ENCODE results near the gene IRGQ. TPM values are rescaled to one million over a fixed set of nuclear protein-coding genes. Genes with fewer than 3 reads are reported as not detected.

The IRGQ gene
- total RNA-seq, 1 experiment from 2014 or later, result 38.1 TPM

- POLR2A ChIA-PET, result interaction anchor here (0.6 kb wide), 1 partner anchor 108 kb away, joined by 3 read pairs; no protein-coding TSS in a partner anchor
- TF ChIP-seq CDX4 (CRISPR knock-in tag; IDR thresholded peaks at IDR 0.05; ENCODE audit: borderline replicate concordance) (no peak), ZNF138 (CRISPR knock-in tag; conservative IDR thresholded peaks at IDR 0.05) (no peak), ATF2 (CRISPR knock-in tag; IDR thresholded peaks at IDR 0.05; ENCODE audit: borderline replicate concordance, low read depth) (no peak), STAT6 (CRISPR knock-in tag; conservative IDR thresholded peaks at IDR 0.05; ENCODE audit: low read depth) (no peak)
- H3K27ac Mint-ChIP-seq, result no peak overlapping the region
- DNase-seq (ENCODE audit: low spot score), result no peak
- H3K9me3 Mint-ChIP-seq, result no peaks in the 10 kb centered on the region
- H3K4me1 Mint-ChIP-seq, result peaks cover 15% of the 10 kb centered on the region
- H3K4me3 Mint-ChIP-seq, result no peak overlapping the region
- H3K27me3 Mint-ChIP-seq (ENCODE audit: low read depth), result peaks cover 43% of the 10 kb centered on the region
- H3K36me3 Mint-ChIP-seq, result no peaks in the 10 kb centered on the region
- ATAC-seq, result no peak
- CTCF ChIA-PET, result interaction anchor here (0.7 to 3.6 kb wide), 13 partner anchors 9 to 1156 kb away, joined by 3 to 18 read pairs (median 5); partner anchors contain the start of genes IRGQ, ZNF575 and ZNF576
Measured at GRCh38 chr19:43626838-43627237, 30.9 kb upstream of the IRGQ start.

- ATAC-seq, result peak; percentile 66
- Mint-ChIP-seq H3K27me3 (ENCODE audit: low read depth) (peaks cover 39% of the 10 kb centered on the region), H3K27ac (no peak overlapping the region), H3K36me3 (no peaks in the 10 kb centered on the region), H3K4me1 (peaks cover 17% of the 10 kb centered on the region), H3K4me3 (no peak overlapping the region), H3K9me3 (no peaks in the 10 kb centered on the region)
- CTCF ChIA-PET, result interaction anchor here (0.6 to 3.6 kb wide), 14 partner anchors 10 to 148 kb away, joined by 3 to 18 read pairs (median 4); partner anchors contain the start of genes IRGQ, ZNF575 and ZNF576
- POLR2A ChIA-PET, result interaction anchor here (0.6 kb wide), 1 partner anchor 107 kb away, joined by 3 read pairs; no protein-coding TSS in a partner anchor
- TF ChIP-seq JUN (CRISPR knock-in tag; IDR thresholded peaks at IDR 0.05) (no peak), ZSCAN18 (CRISPR knock-in tag; IDR thresholded peaks at IDR 0.05) (no peak), IRF2 (CRISPR knock-in tag; IDR thresholded peaks at IDR 0.05; ENCODE audit: borderline replicate concordance, low read depth) (no peak), GRHL2 (CRISPR knock-in tag; IDR thresholded peaks at IDR 0.05; ENCODE audit: insufficient replicate concordance, severe bottlenecking) (no peak), ESRRA (CRISPR knock-in tag; IDR thresholded peaks at IDR 0.05; ENCODE audit: borderline replicate concordance) (no peak), GTF2I (CRISPR knock-in tag; conservative IDR thresholded peaks at IDR 0.05) (no peak), SMAD4 (CRISPR knock-in tag; IDR thresholded peaks at IDR 0.05) (no peak), ZNF219 (CRISPR knock-in tag; IDR thresholded peaks at IDR 0.05; ENCODE audit: borderline replicate concordance) (no peak), USF2 (CRISPR knock-in tag; IDR thresholded peaks at IDR 0.05) (no peak), PRRX2 (CRISPR knock-in tag; IDR thresholded peaks at IDR 0.05) (no peak), RORB (CRISPR knock-in tag; IDR thresholded peaks at IDR 0.05) (no peak), TP53 (CRISPR knock-in tag; IDR thresholded peaks at IDR 0.05) (no peak), ZNF281 (CRISPR knock-in tag; IDR thresholded peaks at IDR 0.05) (no peak)
- DNase-seq (ENCODE audit: low spot score), result peak; percentile 74
Measured at GRCh38 chr19:43625918-43626579, 30.1 kb upstream of the IRGQ start.

Measured in WTC11 (cell line).